ENCODE measurements around the gene PIP5K1A. TPM values are rescaled to one million over a fixed set of nuclear protein-coding genes. Genes with fewer than 3 reads are reported as not detected.
A peak's percentile ranks its signal among the peaks of the same experiment; 100 is the strongest.

The PIP5K1A gene
- polyA plus RNA-seq, 1 of the 3 experiments (the other 2 are of a cell fraction): 66.0 TPM

GRCh38 chr1:151175041-151175741 lies 23.2 kb upstream of the PIP5K1A start:
- Histone ChIP-seq H4K20me1 (ENCODE audit: insufficient read depth) (no peaks in the 10 kb centered on the region), H2AFZ (ENCODE audit: low read depth) (no peak overlapping the region), H3K4me3 (ENCODE audit: low read depth in 2 of 2, low read length in 1 of 2) (no peak overlapping the region), H3K79me2 (ENCODE audit: insufficient read depth) (no peaks in the 10 kb centered on the region), H3K27ac (ENCODE audit: low read depth in 2 of 2, low read length in 1 of 2) (no peak overlapping the region), H3K9me3 (no peaks in the 10 kb centered on the region), H3K36me3 (replicated peaks in 1 of 2; ENCODE audit: control insufficient read depth in 1 of 2, insufficient read depth in 2 of 2, low read length in 1 of 2) (peaks cover 26 to 44% of the 10 kb centered on the region in 2 experiments), H3K9ac (no peak overlapping the region), H3K27me3 (ENCODE audit: insufficient read depth) (no peaks in the 10 kb centered on the region), H3F3A (replicated peaks; ENCODE audit: insufficient read depth) (peaks cover 13% of the 10 kb centered on the region), H3K9me2 (no peaks in the 10 kb centered on the region), H3K4me2 (no peak overlapping the region), H3K4me1 (ENCODE audit: control insufficient read depth in 1 of 2, insufficient read depth in 2 of 2, low read depth in 1 of 2, low read length in 1 of 2) (no peaks in the 10 kb centered on the region)
- WGBS (ENCODE audit: low lambda C conversion rate): 92% methylated on average over 6 of the region's 6 CpGs
- CTCF ChIA-PET: interaction anchor here (0.5 to 3.1 kb wide), 14 partner anchors 7 to 236 kb away, joined by 3 to 21 read pairs (median 4); partner anchors contain the start of genes LYSMD1, MINDY1, SCNM1 and VPS72
- DNase-seq: no peak
- POLR2A ChIA-PET: interaction anchor here (1.4 kb wide), 1 partner anchor 15 kb away, joined by 6 read pairs; the partner anchor contains the start of gene VPS72
- TF ChIP-seq NFIC (IDR thresholded peaks at IDR 0.05; ENCODE audit: borderline replicate concordance) (no peak), SMC3 (IDR thresholded peaks at IDR 0.05; ENCODE audit: low read depth, low read length) (no peak), TEAD4 (IDR thresholded peaks at IDR 0.05; ENCODE audit: borderline replicate concordance, insufficient read depth) (no peak), GATA2 (CRISPR knock-in tag; IDR thresholded peaks at IDR 0.05) (no peak), NRF1 (IDR thresholded peaks at IDR 0.05; ENCODE audit: low read depth, low read length) (no peak), RXRA (IDR thresholded peaks at IDR 0.05; ENCODE audit: borderline replicate concordance, low read depth) (no peak), EZH2phosphoT487 (IDR thresholded peaks at IDR 0.05; ENCODE audit: borderline replicate concordance, low read depth) (no peak)
- TF ChIP-seq, protein P1, sequence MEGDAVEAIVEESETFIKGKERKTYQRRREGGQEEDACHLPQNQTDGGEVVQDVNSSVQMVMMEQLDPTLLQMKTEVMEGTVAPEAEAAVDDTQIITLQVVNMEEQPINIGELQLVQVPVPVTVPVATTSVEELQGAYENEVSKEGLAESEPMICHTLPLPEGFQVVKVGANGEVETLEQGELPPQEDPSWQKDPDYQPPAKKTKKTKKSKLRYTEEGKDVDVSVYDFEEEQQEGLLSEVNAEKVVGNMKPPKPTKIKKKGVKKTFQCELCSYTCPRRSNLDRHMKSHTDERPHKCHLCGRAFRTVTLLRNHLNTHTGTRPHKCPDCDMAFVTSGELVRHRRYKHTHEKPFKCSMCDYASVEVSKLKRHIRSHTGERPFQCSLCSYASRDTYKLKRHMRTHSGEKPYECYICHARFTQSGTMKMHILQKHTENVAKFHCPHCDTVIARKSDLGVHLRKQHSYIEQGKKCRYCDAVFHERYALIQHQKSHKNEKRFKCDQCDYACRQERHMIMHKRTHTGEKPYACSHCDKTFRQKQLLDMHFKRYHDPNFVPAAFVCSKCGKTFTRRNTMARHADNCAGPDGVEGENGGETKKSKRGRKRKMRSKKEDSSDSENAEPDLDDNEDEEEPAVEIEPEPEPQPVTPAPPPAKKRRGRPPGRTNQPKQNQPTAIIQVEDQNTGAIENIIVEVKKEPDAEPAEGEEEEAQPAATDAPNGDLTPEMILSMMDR (IDR thresholded peaks at IDR 0.05): no peak

GRCh38 chr1:151175863-151176262 lies 22.5 kb upstream of the PIP5K1A start, which contains the start of gene TMOD4:
TSS of gene TMOD4 (minus strand) at chr1:151175981. CDS start at chr1:151174875, 1,106 bp downstream.
- H3K27me3 ChIP-seq (ENCODE audit: insufficient read depth): no peaks in the 10 kb centered on the region
- no peak within 1 kb of the TSS for H3K4me3 ChIP-seq (ENCODE audit: low read depth in 2 of 2, low read length in 1 of 2)
- peaks cover 26 to 40% of the 10 kb centered on the region in 2 experiments for H3K36me3 ChIP-seq (replicated peaks in 1 of 2; ENCODE audit: control insufficient read depth in 1 of 2, insufficient read depth in 2 of 2, low read length in 1 of 2)
- H3K9me3 ChIP-seq: no peaks in the 10 kb centered on the region
- H3K4me2 ChIP-seq: no peak within 1 kb of the TSS
- H4K20me1 ChIP-seq (ENCODE audit: insufficient read depth): no peaks in the 10 kb centered on the region
- TF ChIP-seq TEAD4 (IDR thresholded peaks at IDR 0.05; ENCODE audit: borderline replicate concordance, insufficient read depth): no peak
- TF ChIP-seq, protein P1 (IDR thresholded peaks at IDR 0.05): peak; percentile 64
- H3K27ac ChIP-seq (ENCODE audit: low read depth in 2 of 2, low read length in 1 of 2): no peak within 1 kb of the TSS
- no peaks in the 10 kb centered on the region for H3K4me1 ChIP-seq (ENCODE audit: control insufficient read depth in 1 of 2, insufficient read depth in 2 of 2, low read depth in 1 of 2, low read length in 1 of 2)
- peak; percentile 67 for DNase-seq
- no peaks in the 10 kb centered on the region for H3K79me2 ChIP-seq (ENCODE audit: insufficient read depth)
- H3K9me2 ChIP-seq: no peaks in the 10 kb centered on the region
- WGBS (ENCODE audit: low lambda C conversion rate): 64% methylated on average over 4 of the region's 4 CpGs
- ChIA-PET CTCF (interaction anchor here (0.5 to 3.1 kb wide), 12 partner anchors 8 to 235 kb away, joined by 3 to 21 read pairs (median 4); partner anchors contain the start of genes LYSMD1, MINDY1, SCNM1 and VPS72), POLR2A (interaction anchor here (1.4 kb wide), 1 partner anchor 14 kb away, joined by 6 read pairs; the partner anchor contains the start of gene VPS72)
- H3F3A ChIP-seq (replicated peaks; ENCODE audit: insufficient read depth): peaks cover 13% of the 10 kb centered on the region
- H2AFZ ChIP-seq (ENCODE audit: low read depth): no peak within 1 kb of the TSS
- no peak within 1 kb of the TSS for H3K9ac ChIP-seq

Measured in SK-N-SH (cell line).